GM21723 (cell line): ENCODE measurements around the gene CPLANE2.
"Not testable (repeated sequence)": the region's sequence is repeated elsewhere in the genome, so short reads cannot be mapped to it uniquely, and the experiment has no call there.

Source experiments
- ATAC-seq: cut with Tn5 transposase; IDR thresholded peaks from one replicate; pipeline ENCODE4 v1.9.1; 2021; ENCODE audit warnings: mild to moderate bottlenecking, moderate library complexity; ENCODE audit not compliant: unreplicated experiment

Gene CPLANE2, protein sequence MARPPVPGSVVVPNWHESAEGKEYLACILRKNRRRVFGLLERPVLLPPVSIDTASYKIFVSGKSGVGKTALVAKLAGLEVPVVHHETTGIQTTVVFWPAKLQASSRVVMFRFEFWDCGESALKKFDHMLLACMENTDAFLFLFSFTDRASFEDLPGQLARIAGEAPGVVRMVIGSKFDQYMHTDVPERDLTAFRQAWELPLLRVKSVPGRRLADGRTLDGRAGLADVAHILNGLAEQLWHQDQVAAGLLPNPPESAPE

GRCh38 chr1:16236511-16237342 lies at the start of gene CPLANE2:
Gene CPLANE2, minus strand, starts transcription at chr1:16237183. Its CDS starts 441 bp downstream, at chr1:16236742.
- peak; percentile 79 for ATAC-seq

GRCh38 chr1:16286122-16286521 lies 49.1 kb upstream of the CPLANE2 start:
- no peak for ATAC-seq

DNA sequence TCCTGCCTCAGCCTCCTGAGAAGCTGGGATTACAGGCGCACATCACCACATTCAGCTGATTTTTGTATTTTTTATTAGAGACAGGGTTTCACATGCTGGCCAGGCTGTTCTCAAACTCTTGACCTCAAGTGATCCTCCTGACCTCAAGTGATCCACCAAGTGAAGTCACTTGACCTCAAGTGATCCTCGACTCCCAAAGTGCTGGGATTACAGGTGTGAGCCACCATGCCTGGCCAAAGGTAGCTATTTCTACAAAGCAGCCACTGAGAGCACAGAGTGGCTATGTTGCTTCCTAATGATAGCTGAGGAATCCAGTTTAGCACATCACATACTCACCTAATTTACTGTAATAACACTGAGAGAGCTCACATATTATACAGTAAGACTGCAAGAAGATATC lies 44.8 kb upstream of the CPLANE2 start:
- ATAC-seq, result no peak

GRCh38 chr1:16279186-16279585 lies 42.2 kb upstream of the CPLANE2 start:
- no peak for ATAC-seq

GRCh38 chr1:16276302-16277030 lies 39.5 kb upstream of the CPLANE2 start:
- no peak for ATAC-seq

- no peak for ATAC-seq
Measured at GRCh38 chr1:16275591-16275990, 38.6 kb upstream of the CPLANE2 start.

DNA sequence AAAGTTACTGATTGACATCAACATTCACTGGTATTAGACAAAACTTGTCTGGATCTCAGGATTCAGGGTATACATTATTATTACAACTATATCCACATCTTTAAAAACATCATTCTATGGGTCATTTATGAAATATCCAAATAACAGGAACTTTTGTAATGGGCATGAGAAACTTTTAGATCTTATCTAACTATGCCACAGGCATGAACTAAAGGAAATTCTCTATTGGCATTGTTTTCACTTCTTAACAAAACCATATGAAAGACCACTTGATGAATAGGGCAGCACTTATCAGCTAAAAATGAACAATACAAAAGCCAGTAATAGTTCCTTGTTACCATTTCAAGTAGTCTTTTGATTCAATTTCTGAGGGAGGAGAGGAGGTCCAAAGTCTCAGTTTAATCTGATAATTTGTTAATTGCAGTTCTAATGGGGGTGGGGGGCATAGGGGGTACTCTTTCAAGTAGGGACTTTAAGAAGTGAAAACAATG lies 30.8 kb upstream of the CPLANE2 start:
- no peak for ATAC-seq

GRCh38 chr1:16266411-16267118 lies 29.6 kb upstream of the CPLANE2 start:
- ATAC-seq, result no peak

GRCh38 chr1:16262067-16262466 lies 25.1 kb upstream of the CPLANE2 start:
- ATAC-seq, result no peak

DNA sequence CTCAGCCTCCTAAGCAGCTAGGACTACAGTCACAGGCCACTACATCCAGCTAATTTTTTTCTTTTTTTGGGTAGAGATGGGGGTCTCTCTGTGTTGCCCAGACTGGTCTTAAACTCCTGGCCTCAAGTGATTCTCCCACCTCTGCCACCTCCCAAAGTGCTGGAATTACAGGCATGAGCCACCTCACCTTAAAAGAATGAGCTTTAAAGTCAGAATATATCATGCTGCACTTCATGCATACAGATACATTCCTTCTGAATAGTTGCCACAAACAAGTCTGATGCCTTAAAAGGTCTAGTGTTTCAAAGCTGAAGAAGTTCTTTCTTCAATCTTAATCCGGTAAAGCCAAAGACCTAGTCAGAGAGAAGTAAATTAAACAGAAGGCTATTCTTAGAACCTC lies 23.8 kb upstream of the CPLANE2 start:
- no peak for ATAC-seq

DNA sequence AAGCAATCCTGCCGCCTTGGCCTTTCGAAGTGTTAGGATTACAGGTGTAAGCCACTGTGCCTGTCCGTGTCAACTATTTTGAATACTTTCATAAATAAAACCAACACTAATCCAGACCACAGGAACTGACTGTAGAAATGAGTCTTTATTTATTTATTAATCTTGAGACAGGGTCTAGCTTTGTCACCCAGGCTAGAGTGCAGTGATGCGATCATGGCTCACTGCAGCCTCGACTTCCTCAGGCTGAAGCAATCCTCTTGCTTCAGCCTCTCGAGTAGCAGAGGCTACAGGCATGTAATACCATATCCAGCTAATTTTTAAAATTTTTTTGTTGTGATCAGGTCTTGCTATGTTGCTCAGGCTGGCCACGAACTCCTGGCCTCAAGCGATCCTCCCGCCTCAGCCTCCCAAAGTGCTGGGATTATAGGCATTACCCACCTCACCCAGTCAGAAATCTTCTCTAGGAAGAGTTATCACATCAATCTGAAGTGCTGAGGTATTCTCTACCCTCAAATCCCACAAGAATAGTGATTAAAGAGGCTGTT lies 21.7 kb upstream of the CPLANE2 start:
- ATAC-seq, result no peak

GRCh38 chr1:16257968-16258367 lies 21.0 kb upstream of the CPLANE2 start:
- no peak for ATAC-seq

- ATAC-seq, result not testable (repeated sequence)
Measured at GRCh38 chr1:16257556-16257955, 20.6 kb upstream of the CPLANE2 start.

GRCh38 chr1:16256478-16256877 lies 19.5 kb upstream of the CPLANE2 start:
- ATAC-seq, result no peak

- no peak for ATAC-seq
Measured at GRCh38 chr1:16254263-16254928, 17.4 kb upstream of the CPLANE2 start.

- no peak for ATAC-seq
Measured at GRCh38 chr1:16253332-16253922, 16.4 kb upstream of the CPLANE2 start.

DNA sequence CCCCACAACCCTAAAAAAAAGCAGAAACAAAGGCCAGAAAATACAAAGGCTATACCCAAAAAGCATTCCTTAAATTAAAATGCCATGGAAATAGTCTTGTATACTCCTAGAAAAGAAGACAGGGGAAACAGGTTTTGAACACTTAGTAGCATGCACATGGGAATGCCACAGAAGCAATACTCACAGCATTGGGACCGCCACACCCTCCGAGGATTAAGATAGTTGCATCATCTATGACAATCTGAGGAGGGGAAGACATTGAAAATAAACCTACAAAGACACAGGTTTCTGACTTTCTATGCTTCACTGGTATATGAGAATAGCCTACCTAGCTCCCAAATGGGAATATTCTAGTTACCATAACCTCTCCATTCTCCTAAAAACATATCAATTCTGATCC lies 15.9 kb upstream of the CPLANE2 start:
- ATAC-seq, result no peak

DNA sequence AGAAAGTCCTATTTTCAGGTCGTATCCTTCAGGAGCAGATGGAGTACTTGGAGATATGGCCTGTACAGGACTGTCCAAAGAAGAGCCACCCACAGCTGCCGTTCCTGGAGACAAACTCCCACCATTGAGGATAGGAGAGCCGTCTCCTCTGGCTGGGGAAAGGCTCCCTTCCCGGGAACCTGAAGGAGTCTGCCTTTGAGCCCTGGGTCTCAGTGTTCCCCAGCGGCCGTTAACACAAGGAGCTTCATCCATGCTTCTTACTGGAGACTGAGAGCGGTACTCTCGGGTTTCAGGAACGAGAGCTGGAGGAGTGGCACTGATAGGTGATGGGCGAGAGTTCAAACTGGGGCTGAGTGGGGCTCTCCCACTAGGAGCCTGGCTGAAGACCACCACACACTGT lies 14.4 kb upstream of the CPLANE2 start:
- ATAC-seq, result no peak

DNA sequence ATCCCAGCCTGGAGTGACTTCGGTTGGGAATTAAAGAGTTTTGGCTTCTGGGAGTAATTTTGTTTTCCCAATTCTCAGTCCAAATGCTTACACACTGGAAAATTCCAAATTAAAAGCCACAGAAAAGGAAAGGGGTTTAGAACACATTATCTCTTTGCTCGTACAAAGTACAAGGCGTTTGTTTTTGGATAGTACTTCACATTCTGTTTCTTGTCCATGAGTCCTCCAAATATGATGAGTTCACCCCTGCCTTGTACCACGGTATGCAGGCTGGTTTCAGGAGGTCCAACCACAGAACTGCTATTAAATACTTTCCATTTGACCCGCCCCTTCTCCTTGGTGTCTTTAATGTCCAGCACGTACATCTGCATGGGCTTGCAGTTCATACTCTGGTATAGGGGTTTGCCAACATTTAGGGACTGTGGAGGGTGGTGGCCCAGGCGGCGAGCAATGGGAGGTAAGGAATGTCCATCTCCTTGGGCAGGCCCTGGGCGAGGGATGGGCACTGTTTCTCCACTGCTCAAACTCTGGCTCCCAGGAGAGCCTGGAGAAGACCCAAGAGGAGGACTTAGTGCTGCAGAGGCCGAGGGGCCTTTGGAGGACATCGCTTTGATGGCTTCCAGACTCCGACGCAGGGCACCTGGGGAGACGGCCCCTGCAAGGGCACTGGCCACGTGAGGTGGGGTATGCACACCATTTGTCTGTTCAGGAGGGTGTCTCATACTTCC lies 13.7 kb upstream of the CPLANE2 start:
- ATAC-seq, result no peak
